Skeletal muscle satellite cell (primary cell): ENCODE results near the gene NEURL1.

Experiments used
- H3K27me3 ChIP-seq: 2 replicates; pipeline ENCODE4 v1.7.0; 2013; ENCODE audit warnings: low read length; ENCODE audit not compliant: control insufficient read depth, insufficient read depth
- H3K36me3 ChIP-seq: 2 replicates; pipeline ENCODE4 v1.7.0; 2013; ENCODE audit warnings: mild to moderate bottlenecking, control low read depth, low read length; ENCODE audit not compliant: insufficient read depth
- H3K4me1 ChIP-seq: 2 replicates; pipeline ENCODE4 v1.7.0; 2013; ENCODE audit warnings: low read length; ENCODE audit not compliant: control insufficient read depth, insufficient read depth
- H3K4me2 ChIP-seq: 2 replicates; pipeline ENCODE4 v1.7.0; 2013; ENCODE audit warnings: mild to moderate bottlenecking, low read length
- H3K4me3 ChIP-seq: 2 replicates; pipeline ENCODE4 v1.7.0; 2013; ENCODE audit warnings: low read length
- H3K9ac ChIP-seq: 2 replicates; pipeline ENCODE4 v1.7.0; 2013; ENCODE audit warnings: mild to moderate bottlenecking, low read depth, low read length, moderate library complexity
- H3K9me3 ChIP-seq: replicated peaks from 2 replicates; pipeline ENCODE4 v1.7.0; 2013; ENCODE audit warnings: mild to moderate bottlenecking, control low read depth, low read length

NEURL1 gene

DNA sequence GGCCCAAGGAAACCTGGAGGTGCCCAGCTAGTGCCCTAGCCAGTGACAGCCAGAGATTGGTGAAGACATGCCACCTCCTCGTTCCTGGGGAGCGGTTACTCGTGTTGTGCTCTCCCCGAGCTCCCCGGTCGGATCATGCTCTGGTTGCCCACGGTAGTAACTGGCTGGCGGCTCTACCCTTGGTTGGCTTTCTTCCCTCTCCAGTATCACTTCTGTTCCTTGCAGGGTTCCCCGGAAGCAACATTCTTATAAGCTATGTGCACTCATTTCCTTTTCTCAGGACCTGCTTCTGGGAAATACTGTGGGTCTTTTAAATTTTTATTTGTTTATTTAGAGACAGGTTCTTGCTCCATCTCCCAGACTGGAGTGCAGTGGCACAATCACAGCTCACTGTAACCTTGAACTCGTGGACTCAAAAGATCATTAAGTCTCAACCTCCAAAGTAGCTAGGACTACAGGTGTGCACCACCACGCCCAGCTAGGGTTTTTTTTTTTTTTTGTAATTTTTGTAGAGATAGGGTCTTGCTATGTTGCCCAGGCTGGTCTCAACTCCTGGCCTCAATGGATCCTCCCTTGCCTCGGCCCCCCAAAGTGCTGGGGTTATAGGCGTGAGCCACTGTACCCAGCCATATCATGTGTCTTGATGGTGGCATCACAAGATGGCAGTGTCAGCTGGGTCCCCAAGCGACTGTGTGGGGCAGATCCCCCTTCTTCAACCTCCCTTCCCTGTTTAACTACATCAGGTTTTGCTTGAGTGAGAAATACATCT lies 27.9 kb upstream of the NEURL1 start:
- Histone ChIP-seq H3K4me3 (no peak overlapping the region), H3K27me3 (peaks cover 25% of the 10 kb centered on the region), H3K36me3 (no peaks in the 10 kb centered on the region), H3K9ac (no peak overlapping the region), H3K4me2 (no peak overlapping the region), H3K9me3 (no peaks in the 10 kb centered on the region), H3K4me1 (no peaks in the 10 kb centered on the region)

DNA sequence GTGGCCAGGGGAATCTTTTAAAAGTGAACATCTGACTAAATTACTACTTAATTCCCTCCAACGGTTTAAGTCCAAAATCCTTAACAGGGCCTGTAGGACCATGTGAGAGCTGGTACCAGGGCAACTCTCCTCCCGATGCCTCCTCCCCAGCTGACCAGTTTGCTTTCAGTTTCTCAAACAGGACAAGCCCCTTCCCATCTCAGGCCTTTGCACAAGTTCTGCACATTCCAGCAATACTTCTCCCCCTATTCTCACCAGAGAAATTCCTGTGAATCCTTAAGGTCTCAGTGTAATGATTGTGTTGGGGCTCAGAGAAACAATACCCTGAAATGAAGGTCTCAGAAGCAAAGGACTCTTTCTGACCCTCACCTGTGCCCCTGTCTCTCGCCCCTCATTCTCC lies 26.8 kb upstream of the NEURL1 start:
- H3K36me3 ChIP-seq = no peaks in the 10 kb centered on the region
- H3K4me1 ChIP-seq = peaks cover 7% of the 10 kb centered on the region
- H3K4me2 ChIP-seq = no peak overlapping the region
- peaks cover 25% of the 10 kb centered on the region for H3K27me3 ChIP-seq
- H3K4me3 ChIP-seq = no peak overlapping the region
- no peak overlapping the region for H3K9ac ChIP-seq
- H3K9me3 ChIP-seq = no peaks in the 10 kb centered on the region

DNA sequence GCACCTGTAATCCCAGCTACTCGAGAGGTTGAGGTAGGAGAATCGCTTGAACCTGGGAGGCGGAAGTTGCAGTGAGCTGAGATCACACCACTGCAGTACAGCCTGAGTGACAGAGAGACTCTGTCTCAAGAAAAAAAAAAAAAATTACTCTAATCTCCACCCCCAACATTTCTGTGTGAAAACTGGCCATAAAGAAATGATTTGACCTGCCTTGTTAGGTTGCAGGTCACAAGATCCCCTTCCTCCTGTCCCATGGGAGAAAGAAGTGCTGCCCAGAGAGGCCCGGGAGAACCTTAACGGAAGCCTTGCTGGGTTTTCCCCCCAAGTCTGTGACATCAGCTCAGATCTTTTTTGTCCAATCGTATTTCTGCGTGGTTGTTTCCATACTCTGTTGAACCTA lies 26.1 kb upstream of the NEURL1 start:
- no peaks in the 10 kb centered on the region for H3K9me3 ChIP-seq
- H3K36me3 ChIP-seq = no peaks in the 10 kb centered on the region
- H3K27me3 ChIP-seq = peaks cover 23% of the 10 kb centered on the region
- peaks cover 7% of the 10 kb centered on the region for H3K4me1 ChIP-seq
- no peak overlapping the region for H3K9ac ChIP-seq
- no peak overlapping the region for H3K4me2 ChIP-seq
- no peak overlapping the region for H3K4me3 ChIP-seq

DNA sequence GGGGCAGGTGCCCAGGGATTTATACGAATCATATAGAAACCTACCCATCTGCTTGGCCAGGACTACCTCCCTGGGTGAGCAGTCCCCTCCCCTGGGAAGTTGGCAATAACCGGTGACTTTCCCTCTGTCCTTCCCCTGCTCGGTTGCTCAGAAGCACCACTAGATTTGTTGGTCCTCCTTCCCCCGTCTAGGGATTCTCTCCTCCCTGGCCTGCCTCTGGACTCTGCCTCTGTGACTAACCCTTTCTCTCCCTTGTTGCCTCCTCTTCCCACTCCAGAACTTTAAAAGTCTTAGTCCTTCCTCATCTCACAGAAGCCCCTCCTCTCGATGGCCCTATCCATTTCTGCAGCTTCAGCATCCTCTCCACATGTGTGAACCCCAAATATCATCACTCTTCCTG lies 24.3 kb upstream of the NEURL1 start:
- Histone ChIP-seq H3K36me3 (no peaks in the 10 kb centered on the region), H3K27me3 (peaks cover 18% of the 10 kb centered on the region), H3K4me2 (no peak overlapping the region), H3K4me1 (peaks cover 7% of the 10 kb centered on the region), H3K4me3 (no peak overlapping the region), H3K9ac (no peak overlapping the region), H3K9me3 (no peaks in the 10 kb centered on the region)

DNA sequence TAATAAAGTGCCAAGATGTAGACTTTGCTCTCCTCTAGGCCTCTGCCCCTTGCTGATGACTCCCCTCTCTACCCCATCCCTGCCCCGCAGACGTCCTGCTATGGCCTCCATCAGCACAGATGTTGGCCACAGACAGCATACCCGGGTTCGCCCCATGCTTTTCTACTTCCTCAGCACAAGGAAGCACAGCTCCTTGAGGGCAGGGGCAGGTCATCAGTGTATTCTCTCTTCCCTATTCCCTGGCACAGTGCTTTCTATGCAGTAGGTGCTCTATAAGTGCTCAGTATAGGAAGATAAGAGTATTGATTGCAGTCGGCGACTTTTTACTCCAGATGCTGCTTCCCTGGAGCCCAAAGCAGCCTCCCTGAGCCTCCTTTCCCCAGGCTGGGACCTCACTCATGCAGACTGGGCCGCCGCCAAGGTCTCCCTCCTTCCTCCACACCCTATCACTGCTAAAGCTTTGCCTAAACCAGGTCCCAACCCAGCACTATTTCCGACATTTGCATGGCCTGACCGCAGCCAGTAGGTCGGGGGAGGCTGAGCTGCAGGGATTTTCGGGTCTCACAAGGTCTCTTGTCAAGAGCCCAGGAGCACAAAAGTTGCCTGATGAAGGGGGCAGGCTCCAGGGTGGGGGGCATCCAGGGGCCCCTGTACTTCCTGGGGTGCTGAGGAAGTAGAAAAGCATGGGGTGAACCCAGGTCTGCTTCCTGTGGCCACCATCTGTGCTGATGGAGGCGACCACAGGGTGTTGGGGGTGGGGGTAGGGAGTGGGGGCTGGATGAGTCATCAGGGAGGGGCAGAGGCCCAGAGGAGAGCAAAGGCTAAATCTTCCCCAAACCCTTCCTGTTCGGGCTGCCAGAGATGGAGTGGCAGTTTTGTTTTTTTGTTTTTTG lies 22.5 kb upstream of the NEURL1 start:
- Histone ChIP-seq H3K9me3 (no peaks in the 10 kb centered on the region), H3K9ac (no peak overlapping the region), H3K4me3 (no peak overlapping the region), H3K4me1 (peaks cover 7% of the 10 kb centered on the region), H3K36me3 (no peaks in the 10 kb centered on the region), H3K4me2 (peak overlapping the region; percentile 20), H3K27me3 (peaks cover 11% of the 10 kb centered on the region)

DNA sequence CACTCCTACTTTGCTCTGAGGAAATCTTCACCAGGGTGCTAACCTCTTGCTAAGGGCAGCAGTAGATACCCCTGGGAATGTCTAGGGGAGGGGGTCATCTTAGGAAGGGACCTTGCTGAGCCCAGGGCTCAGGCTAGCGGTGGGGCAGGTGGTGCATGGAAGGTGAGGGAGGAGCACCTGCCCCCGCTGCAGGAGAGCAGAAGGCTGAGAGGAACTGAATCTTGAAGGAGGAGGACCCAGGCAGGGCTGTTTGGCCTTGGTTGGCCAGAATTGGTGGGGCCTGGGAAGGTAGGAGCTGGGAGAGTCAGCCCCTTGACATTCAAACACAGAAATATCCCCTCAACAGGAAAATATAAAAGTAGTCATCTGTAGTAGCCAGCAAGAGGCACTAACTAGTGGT lies 21.5 kb upstream of the NEURL1 start:
- Histone ChIP-seq H3K36me3 (no peaks in the 10 kb centered on the region), H3K9ac (no peak overlapping the region), H3K9me3 (no peaks in the 10 kb centered on the region), H3K4me3 (no peak overlapping the region), H3K4me2 (no peak overlapping the region), H3K4me1 (peaks cover 7% of the 10 kb centered on the region), H3K27me3 (peaks cover 8% of the 10 kb centered on the region)

DNA sequence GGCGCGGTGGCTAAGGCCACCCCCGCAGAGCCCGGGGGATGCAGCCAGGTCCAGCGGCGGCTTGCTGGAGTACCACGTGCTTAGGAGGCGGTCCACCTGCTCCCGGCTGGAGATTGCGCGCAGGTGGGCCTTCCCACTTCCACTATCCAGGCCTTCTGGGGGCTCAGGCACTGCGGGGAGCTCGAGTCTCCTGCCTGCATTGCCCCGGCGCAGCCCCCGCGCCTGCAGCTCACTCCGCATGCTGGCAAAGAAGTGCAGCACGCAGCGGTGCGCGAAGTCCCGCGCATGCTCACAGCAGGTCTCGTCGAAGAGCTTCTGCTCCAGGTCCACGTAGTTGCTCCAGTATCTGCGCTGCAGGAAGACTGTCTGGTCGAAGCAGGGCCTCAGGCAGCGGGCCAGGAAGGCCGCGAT lies 20.2 kb upstream of the NEURL1 start:
- Histone ChIP-seq H3K4me1 (peaks cover 7% of the 10 kb centered on the region), H3K4me3 (no peak overlapping the region), H3K27me3 (peaks cover 8% of the 10 kb centered on the region), H3K4me2 (no peak overlapping the region), H3K9me3 (no peaks in the 10 kb centered on the region), H3K9ac (no peak overlapping the region), H3K36me3 (no peaks in the 10 kb centered on the region)

DNA sequence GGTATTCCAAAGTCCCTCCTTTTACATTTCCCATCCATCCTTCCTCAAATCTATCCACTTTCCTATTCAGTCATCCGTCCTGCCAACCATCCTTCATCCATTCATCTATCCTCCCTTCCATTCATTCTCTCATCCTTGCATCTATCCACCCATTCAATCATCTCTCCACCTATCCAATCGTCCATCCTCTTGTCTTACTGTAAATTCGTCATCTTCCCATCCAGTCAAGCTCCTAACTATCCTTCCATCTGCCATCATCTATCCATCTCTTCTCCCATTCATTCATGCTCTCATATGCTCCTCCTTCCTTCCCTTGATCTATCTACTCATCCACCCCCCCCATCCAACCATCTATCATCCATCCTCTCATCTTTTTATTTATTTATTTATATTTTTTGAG lies 19.4 kb upstream of the NEURL1 start:
- peaks cover 7% of the 10 kb centered on the region for H3K4me1 ChIP-seq
- H3K36me3 ChIP-seq = no peaks in the 10 kb centered on the region
- no peak overlapping the region for H3K4me2 ChIP-seq
- no peaks in the 10 kb centered on the region for H3K9me3 ChIP-seq
- H3K9ac ChIP-seq = no peak overlapping the region
- H3K27me3 ChIP-seq = peaks cover 6% of the 10 kb centered on the region
- H3K4me3 ChIP-seq = no peak overlapping the region

DNA sequence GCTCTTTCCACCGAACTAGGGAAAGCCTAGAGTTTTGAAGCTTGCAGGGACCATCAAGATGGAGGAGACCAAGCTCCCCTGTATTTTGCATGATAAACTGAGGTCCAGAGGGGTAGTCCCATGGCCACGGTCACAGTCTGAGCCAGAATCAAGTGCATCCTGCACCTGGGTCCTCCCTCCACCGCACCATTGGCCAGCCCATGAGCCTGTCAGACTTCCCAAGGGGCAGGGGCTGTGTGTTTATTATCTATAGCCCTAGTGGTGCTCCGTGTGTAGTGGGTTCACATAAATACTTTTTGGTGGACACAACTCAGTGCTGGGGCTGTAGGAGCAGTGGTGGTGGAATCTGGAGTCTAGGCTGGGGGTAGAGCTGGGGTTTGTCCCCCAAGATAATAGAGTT lies 18.1 kb upstream of the NEURL1 start:
- H3K9me3 ChIP-seq = no peaks in the 10 kb centered on the region
- no peak overlapping the region for H3K4me2 ChIP-seq
- H3K9ac ChIP-seq = no peak overlapping the region
- no peaks in the 10 kb centered on the region for H3K27me3 ChIP-seq
- H3K4me3 ChIP-seq = no peak overlapping the region
- H3K4me1 ChIP-seq = peaks cover 10% of the 10 kb centered on the region
- no peaks in the 10 kb centered on the region for H3K36me3 ChIP-seq

DNA sequence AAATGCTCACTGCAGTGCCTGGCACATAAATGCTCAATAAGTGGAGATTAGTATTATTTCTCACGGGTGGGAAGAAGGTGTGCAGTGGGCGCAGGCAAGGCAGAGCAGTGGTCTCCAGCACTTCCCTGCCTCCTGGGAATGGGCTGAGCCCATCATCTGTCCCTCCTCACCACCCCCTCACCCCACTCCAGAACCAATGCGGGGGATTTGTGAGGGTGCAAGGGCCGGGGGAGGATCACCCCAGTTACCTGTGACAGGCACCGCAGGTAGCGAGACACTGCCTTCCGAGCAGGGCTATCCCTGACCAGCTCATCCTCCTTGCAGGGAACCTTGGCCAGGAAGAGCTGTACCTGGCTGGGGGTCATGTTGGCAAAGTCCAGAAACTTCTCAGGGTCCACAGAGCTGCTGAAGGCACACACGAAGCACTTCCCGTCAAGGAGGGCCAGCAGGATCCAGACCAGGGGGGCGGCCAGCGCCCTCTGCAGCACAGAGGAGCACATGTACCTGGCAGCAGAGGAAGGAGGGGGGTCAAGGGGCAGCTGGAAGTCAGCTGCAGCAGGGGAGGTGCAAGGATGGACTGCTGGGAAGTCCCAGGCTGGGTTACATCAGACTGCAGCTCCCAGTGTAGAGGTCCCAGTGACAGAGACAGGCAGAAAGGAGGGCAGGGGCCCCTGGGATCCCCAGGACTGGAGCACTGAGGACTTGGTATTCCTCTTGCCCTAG lies 17.3 kb upstream of the NEURL1 start:
- no peak overlapping the region for H3K4me2 ChIP-seq
- no peaks in the 10 kb centered on the region for H3K9me3 ChIP-seq
- no peak overlapping the region for H3K4me3 ChIP-seq
- H3K4me1 ChIP-seq = peaks cover 14% of the 10 kb centered on the region
- no peak overlapping the region for H3K9ac ChIP-seq
- no peaks in the 10 kb centered on the region for H3K36me3 ChIP-seq
- no peaks in the 10 kb centered on the region for H3K27me3 ChIP-seq

DNA sequence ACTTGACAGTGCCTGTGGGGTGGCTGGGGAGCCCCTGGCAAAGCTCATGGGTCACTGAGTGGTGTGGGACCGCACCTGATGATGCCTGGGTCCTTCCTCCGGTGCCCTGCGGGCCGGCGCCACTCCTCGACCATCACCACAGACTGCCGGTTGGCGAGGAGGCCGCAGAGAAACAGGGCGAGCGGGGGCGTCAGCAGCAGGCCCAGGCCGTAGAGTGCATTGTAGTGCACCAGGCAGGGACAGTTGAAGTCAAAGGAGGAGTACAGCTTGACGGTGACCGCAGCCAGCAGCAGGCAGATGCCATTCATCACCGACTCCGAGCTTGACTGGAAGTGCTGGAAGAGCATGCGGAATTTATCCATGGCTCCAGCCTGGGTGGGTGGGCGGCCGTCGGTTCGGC lies 14.8 kb upstream of the NEURL1 start:
- Histone ChIP-seq H3K4me1 (peaks cover 8% of the 10 kb centered on the region), H3K4me2 (no peak overlapping the region), H3K27me3 (no peaks in the 10 kb centered on the region), H3K4me3 (no peak overlapping the region), H3K36me3 (no peaks in the 10 kb centered on the region), H3K9me3 (no peaks in the 10 kb centered on the region), H3K9ac (no peak overlapping the region)
